ENCODE results near the gene GRXCR1.

The GRXCR1 gene

DNA sequence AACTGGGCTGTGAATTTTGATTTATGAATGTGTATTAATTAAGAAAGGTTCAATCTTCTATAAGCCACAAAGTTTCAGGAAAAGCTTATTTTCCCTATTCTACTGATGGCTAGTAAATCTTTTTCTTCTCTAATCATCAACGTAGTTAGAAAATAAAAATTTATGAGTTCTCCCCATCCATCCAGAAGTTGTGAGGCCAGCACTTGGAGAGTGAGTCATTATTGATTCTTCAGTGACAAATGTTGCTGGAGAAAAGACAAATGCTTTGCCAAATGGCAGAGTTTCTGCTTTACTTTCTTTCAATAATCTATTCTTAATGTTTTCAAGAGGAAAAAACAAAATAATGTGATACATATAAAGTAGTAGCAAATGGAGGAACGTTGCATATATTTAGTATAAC is 11.3 kb upstream of the GRXCR1 start:
- FAIRE-seq (no peak), DNase-seq (ENCODE audit: insufficient read length, low spot score) (no peak)
- TF ChIP-seq POU2F2 (IDR thresholded peaks at IDR 0.05; ENCODE audit: low read depth, low read length) (no peak), POLR2A (IDR thresholded peaks at IDR 0.05; ENCODE audit: low read depth, low read length) (no peak), POLR2AphosphoS5 (IDR thresholded peaks at IDR 0.05; ENCODE audit: low read depth, low read length) (no peak), TAF1 (IDR thresholded peaks at IDR 0.05; ENCODE audit: low read depth, low read length) (no peak), PAX5 (IDR thresholded peaks at IDR 0.05; ENCODE audit: insufficient read depth, low read length, severe bottlenecking) (no peak)

DNA sequence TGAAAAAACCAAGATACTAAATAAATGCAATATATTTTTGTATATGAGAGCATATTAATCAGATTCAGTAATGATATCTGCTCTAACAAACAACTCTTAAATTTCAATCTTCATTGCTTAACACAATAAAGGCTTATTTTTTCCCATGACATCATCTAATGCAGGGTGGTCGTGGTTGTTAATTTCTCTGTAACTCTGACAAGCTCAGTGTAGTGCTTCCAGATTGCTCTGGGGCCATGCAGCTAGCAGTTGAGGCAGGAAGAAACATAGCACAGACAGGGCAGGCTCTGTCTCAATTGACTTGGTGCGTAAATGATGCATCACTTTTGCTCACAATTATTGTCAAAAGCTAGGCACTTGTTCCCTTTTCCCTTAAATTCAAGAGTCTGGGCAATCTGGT is 869 bp upstream of the GRXCR1 start:
- DNase-seq (ENCODE audit: insufficient read length, low spot score) (no peak), FAIRE-seq (no peak)
- TF ChIP-seq POLR2A (IDR thresholded peaks at IDR 0.05; ENCODE audit: low read depth, low read length): no peak
- no peak for TF ChIP-seq POU2F2 (IDR thresholded peaks at IDR 0.05; ENCODE audit: low read depth, low read length)
- TF ChIP-seq SPI1 (IDR thresholded peaks at IDR 0.05; ENCODE audit: low read depth, low read length): no peak
- no peak for TF ChIP-seq PAX5 (IDR thresholded peaks at IDR 0.05; ENCODE audit: insufficient read depth, low read length, severe bottlenecking)
- TF ChIP-seq TAF1 (IDR thresholded peaks at IDR 0.05; ENCODE audit: low read depth, low read length): no peak
- no peak for TF ChIP-seq POLR2AphosphoS5 (IDR thresholded peaks at IDR 0.05; ENCODE audit: low read depth, low read length)

DNA sequence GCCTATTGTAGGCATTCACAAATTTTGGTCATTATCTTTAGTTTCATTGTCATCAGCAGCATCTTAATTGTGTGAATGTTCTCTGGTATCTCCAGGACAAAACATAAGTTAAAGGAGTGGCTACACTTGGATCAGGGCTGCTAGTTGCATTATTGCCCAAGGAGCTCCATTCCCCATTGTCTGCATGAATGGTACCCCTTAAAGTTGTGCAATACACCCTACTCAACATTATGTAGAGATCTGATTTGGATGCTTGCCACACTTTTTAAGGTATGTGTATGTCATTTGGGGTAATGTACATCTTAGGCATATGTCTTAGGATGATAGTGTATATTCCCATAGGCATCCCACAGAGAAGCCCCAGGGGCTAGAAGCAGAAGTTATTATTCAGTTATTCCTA is 2.9 kb downstream of the GRXCR1 start:
- FAIRE-seq (no peak), DNase-seq (ENCODE audit: insufficient read length, low spot score) (no peak)
- TF ChIP-seq POLR2A (IDR thresholded peaks at IDR 0.05; ENCODE audit: low read depth, low read length): no peak
- no peak for TF ChIP-seq TAF1 (IDR thresholded peaks at IDR 0.05; ENCODE audit: low read depth, low read length)
- TF ChIP-seq POLR2AphosphoS5 (IDR thresholded peaks at IDR 0.05; ENCODE audit: low read depth, low read length): no peak
- no peak for TF ChIP-seq SPI1 (IDR thresholded peaks at IDR 0.05; ENCODE audit: low read depth, low read length)
- no peak for TF ChIP-seq PAX5 (IDR thresholded peaks at IDR 0.05; ENCODE audit: insufficient read depth, low read length, severe bottlenecking)
- TF ChIP-seq POU2F2 (IDR thresholded peaks at IDR 0.05; ENCODE audit: low read depth, low read length): no peak

- no peak for FAIRE-seq
- TF ChIP-seq POU2F2 (IDR thresholded peaks at IDR 0.05; ENCODE audit: low read depth, low read length) (no peak), PAX5 (IDR thresholded peaks at IDR 0.05; ENCODE audit: insufficient read depth, low read length, severe bottlenecking) (no peak), TAF1 (IDR thresholded peaks at IDR 0.05; ENCODE audit: low read depth, low read length) (no peak)
- no peak for DNase-seq (ENCODE audit: insufficient read length, low spot score)
Observed at GRCh38 chr4:42904986-42905385, 12.5 kb downstream of the GRXCR1 start.

- no peak for TF ChIP-seq PAX5 (IDR thresholded peaks at IDR 0.05; ENCODE audit: insufficient read depth, low read length, severe bottlenecking)
- TF ChIP-seq POLR2AphosphoS5 (IDR thresholded peaks at IDR 0.05; ENCODE audit: low read depth, low read length): no peak
- no peak for TF ChIP-seq TAF1 (IDR thresholded peaks at IDR 0.05; ENCODE audit: low read depth, low read length)
- no peak for TF ChIP-seq POU2F2 (IDR thresholded peaks at IDR 0.05; ENCODE audit: low read depth, low read length)
- no peak for TF ChIP-seq POLR2A (IDR thresholded peaks at IDR 0.05; ENCODE audit: low read depth, low read length)
- TF ChIP-seq SPI1 (IDR thresholded peaks at IDR 0.05; ENCODE audit: low read depth, low read length): no peak
- DNase-seq (ENCODE audit: insufficient read length, low spot score) (no peak), FAIRE-seq (no peak)
Observed at GRCh38 chr4:42905591-42905990, 13.1 kb downstream of the GRXCR1 start.

GRCh38 chr4:42906341-42906740 is 13.8 kb downstream of the GRXCR1 start:
- DNase-seq (ENCODE audit: insufficient read length, low spot score) (no peak), FAIRE-seq (no peak)
- TF ChIP-seq PAX5 (IDR thresholded peaks at IDR 0.05; ENCODE audit: insufficient read depth, low read length, severe bottlenecking) (no peak), POLR2AphosphoS5 (IDR thresholded peaks at IDR 0.05; ENCODE audit: low read depth, low read length) (no peak), POU2F2 (IDR thresholded peaks at IDR 0.05; ENCODE audit: low read depth, low read length) (no peak), SPI1 (IDR thresholded peaks at IDR 0.05; ENCODE audit: low read depth, low read length) (no peak), TAF1 (IDR thresholded peaks at IDR 0.05; ENCODE audit: low read depth, low read length) (no peak), POLR2A (IDR thresholded peaks at IDR 0.05; ENCODE audit: low read depth, low read length) (no peak)

DNA sequence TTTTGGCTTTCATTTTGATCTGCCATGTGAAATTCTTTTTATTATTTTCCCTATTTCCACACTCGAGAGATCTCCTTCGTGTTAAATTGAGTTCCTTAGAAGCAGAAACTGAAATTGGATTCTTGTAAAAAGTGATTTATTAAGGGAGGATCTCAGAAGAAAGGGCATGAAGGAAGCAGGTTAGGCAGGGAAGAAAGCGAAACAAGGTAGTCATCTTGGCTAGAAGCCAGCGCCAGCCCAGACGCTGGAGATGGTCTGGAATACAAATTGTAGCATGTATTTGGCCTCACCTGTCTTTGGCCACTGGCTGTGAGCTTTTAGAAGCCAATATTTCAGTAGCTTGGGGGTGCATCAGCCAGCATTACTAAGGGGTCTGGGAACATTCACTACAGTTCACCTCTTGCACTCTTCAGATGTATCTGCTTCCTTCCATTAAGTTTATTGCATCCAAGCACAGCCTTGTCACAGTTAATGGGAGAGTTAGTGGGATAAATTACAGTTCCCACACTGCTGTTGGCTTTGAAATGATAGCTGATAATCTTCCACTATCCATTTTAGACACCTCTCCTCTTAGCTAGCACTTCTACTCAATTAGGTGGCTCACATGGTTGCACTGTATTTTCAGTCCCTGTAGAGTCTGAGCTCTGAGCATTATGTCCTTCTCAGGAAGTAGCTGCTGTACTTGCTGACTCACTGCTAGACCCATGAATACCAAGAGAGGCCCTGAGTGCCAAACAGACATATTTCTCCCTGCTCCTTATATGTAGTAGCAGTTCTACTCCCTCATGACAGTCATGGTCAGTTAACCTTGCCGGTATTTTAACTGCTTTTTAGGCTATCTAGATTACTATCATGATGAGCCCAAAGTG is 14.6 kb downstream of the GRXCR1 start:
- DNase-seq (ENCODE audit: insufficient read length, low spot score) (no peak), FAIRE-seq (no peak)
- TF ChIP-seq POLR2AphosphoS5 (IDR thresholded peaks at IDR 0.05; ENCODE audit: low read depth, low read length): no peak
- no peak for TF ChIP-seq TAF1 (IDR thresholded peaks at IDR 0.05; ENCODE audit: low read depth, low read length)
- TF ChIP-seq POLR2A (IDR thresholded peaks at IDR 0.05; ENCODE audit: low read depth, low read length): no peak
- TF ChIP-seq POU2F2 (IDR thresholded peaks at IDR 0.05; ENCODE audit: low read depth, low read length): no peak
- no peak for TF ChIP-seq PAX5 (IDR thresholded peaks at IDR 0.05; ENCODE audit: insufficient read depth, low read length, severe bottlenecking)
- no peak for TF ChIP-seq SPI1 (IDR thresholded peaks at IDR 0.05; ENCODE audit: low read depth, low read length)

- DNase-seq (ENCODE audit: insufficient read length, low spot score) (no peak), FAIRE-seq (no peak)
- TF ChIP-seq SPI1 (IDR thresholded peaks at IDR 0.05; ENCODE audit: low read depth, low read length): no peak
- no peak for TF ChIP-seq POLR2AphosphoS5 (IDR thresholded peaks at IDR 0.05; ENCODE audit: low read depth, low read length)
- no peak for TF ChIP-seq POLR2A (IDR thresholded peaks at IDR 0.05; ENCODE audit: low read depth, low read length)
- TF ChIP-seq PAX5 (IDR thresholded peaks at IDR 0.05; ENCODE audit: insufficient read depth, low read length, severe bottlenecking): no peak
- no peak for TF ChIP-seq POU2F2 (IDR thresholded peaks at IDR 0.05; ENCODE audit: low read depth, low read length)
Observed at GRCh38 chr4:42910459-42910858, 17.9 kb downstream of the GRXCR1 start.

GRCh38 chr4:42914937-42915336 is 22.4 kb downstream of the GRXCR1 start:
- TF ChIP-seq PAX5 (IDR thresholded peaks at IDR 0.05; ENCODE audit: insufficient read depth, low read length, severe bottlenecking) (no peak), POLR2A (IDR thresholded peaks at IDR 0.05; ENCODE audit: low read depth, low read length) (no peak), SPI1 (IDR thresholded peaks at IDR 0.05; ENCODE audit: low read depth, low read length) (no peak), TAF1 (IDR thresholded peaks at IDR 0.05; ENCODE audit: low read depth, low read length) (no peak), POLR2AphosphoS5 (IDR thresholded peaks at IDR 0.05; ENCODE audit: low read depth, low read length) (no peak), POU2F2 (IDR thresholded peaks at IDR 0.05; ENCODE audit: low read depth, low read length) (no peak)
- FAIRE-seq (no peak), DNase-seq (ENCODE audit: insufficient read length, low spot score) (no peak)

DNA sequence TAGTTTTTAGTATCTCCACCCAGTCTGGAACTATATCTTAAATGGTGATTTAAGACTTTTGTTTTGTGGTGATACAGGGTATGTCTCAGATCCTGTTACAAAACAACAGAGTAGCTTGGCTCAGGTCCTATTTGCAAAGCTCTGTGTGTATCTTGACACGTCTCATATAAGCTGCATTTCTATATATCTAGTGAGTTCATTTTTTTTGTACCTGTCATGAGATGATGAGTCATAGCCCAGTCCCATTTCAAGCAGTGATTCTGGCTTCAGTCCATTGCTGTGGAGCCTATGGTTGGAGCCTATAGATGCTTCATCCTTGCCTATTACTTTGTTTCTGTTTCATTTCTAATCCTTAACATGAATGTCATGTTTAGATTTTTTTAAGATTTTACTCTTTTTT is 23.0 kb downstream of the GRXCR1 start:
- no peak for TF ChIP-seq POU2F2 (IDR thresholded peaks at IDR 0.05; ENCODE audit: low read depth, low read length)
- no peak for TF ChIP-seq SPI1 (IDR thresholded peaks at IDR 0.05; ENCODE audit: low read depth, low read length)
- no peak for TF ChIP-seq PAX5 (IDR thresholded peaks at IDR 0.05; ENCODE audit: insufficient read depth, low read length, severe bottlenecking)
- no peak for TF ChIP-seq POLR2AphosphoS5 (IDR thresholded peaks at IDR 0.05; ENCODE audit: low read depth, low read length)
- TF ChIP-seq POLR2A (IDR thresholded peaks at IDR 0.05; ENCODE audit: low read depth, low read length): no peak
- TF ChIP-seq TAF1 (IDR thresholded peaks at IDR 0.05; ENCODE audit: low read depth, low read length): no peak
- no peak for DNase-seq (ENCODE audit: insufficient read length, low spot score)
- no peak for FAIRE-seq

Data from GM12891 (cell line).